CD1c-positive myeloid dendritic cell (primary cell): ENCODE measurements around the gene CMTM8.

ENCODE experiments used
- DNase-seq: peaks from one replicate; pipeline ENCODE4 v3.0.0-alpha.2; 2016; ENCODE audit errors: extremely low spot score

The CMTM8 gene

GRCh38 chr3:32276279-32276841, 37.9 kb downstream of the CMTM8 start:
- peak; percentile 13 for DNase-seq

- DNase-seq, result no peak
Measured at GRCh38 chr3:32278714-32279113, 40.2 kb downstream of the CMTM8 start.

- no peak for DNase-seq
Measured at GRCh38 chr3:32280262-32280910, 41.9 kb downstream of the CMTM8 start.

- DNase-seq, result no peak
Measured at GRCh38 chr3:32281570-32282106, 43.2 kb downstream of the CMTM8 start.

GRCh38 chr3:32282578-32283154, 44.2 kb downstream of the CMTM8 start:
- no peak for DNase-seq

- no peak for DNase-seq
Measured at GRCh38 chr3:32283304-32283703, 44.8 kb downstream of the CMTM8 start.

- DNase-seq, result no peak
Measured at GRCh38 chr3:32284443-32285212, 46.1 kb downstream of the CMTM8 start.

- DNase-seq, result no peak
Measured at GRCh38 chr3:32285891-32286290, 47.4 kb downstream of the CMTM8 start.

- peak; percentile 3 for DNase-seq
Measured at GRCh38 chr3:32288819-32289218, 50.3 kb downstream of the CMTM8 start.

- DNase-seq, result no peak
Measured at GRCh38 chr3:32290619-32291018, 52.1 kb downstream of the CMTM8 start.

GRCh38 chr3:32292085-32292796, 53.8 kb downstream of the CMTM8 start:
- no peak for DNase-seq

GRCh38 chr3:32293903-32294302, 55.4 kb downstream of the CMTM8 start:
- DNase-seq, result no peak

- peak; percentile 68 for DNase-seq
Measured at GRCh38 chr3:32296251-32297204, 58.0 kb downstream of the CMTM8 start.

- no peak for DNase-seq
Measured at GRCh38 chr3:32297366-32297765, 58.9 kb downstream of the CMTM8 start.

- no peak for DNase-seq
Measured at GRCh38 chr3:32301426-32301825, 62.9 kb downstream of the CMTM8 start.

- DNase-seq, result no peak
Measured at GRCh38 chr3:32302601-32303398, 64.3 kb downstream of the CMTM8 start.

GRCh38 chr3:32303399-32303747, 64.9 kb downstream of the CMTM8 start:
- no peak for DNase-seq

GRCh38 chr3:32303977-32304881, 65.7 kb downstream of the CMTM8 start:
- no peak for DNase-seq

GRCh38 chr3:32305361-32305876, 66.9 kb downstream of the CMTM8 start:
- DNase-seq, result no peak
